Measurements from ENCODE around the gene EPAS1. TPM values are rescaled to one million over a fixed set of nuclear protein-coding genes. Genes with fewer than 3 reads are reported as not detected.

The EPAS1 gene
- total and polyA plus RNA-seq, 11 donors, result 93.6 to 790 (median 210) TPM

GRCh38 chr2:46339676-46340459 lies 42.7 kb downstream of the EPAS1 start:
- H3K4me3 ChIP-seq, result peak overlapping the region in 1 of 12 donors; percentile 3
- DNase-seq (peak; percentile 46 to 81 (median 75)), ATAC-seq (peak; percentile 40 to 66 (median 62))
- peak overlapping the region; percentile 6 to 92 (median 68) for H3K27ac ChIP-seq
- H3K4me1 ChIP-seq, result peaks cover 42 to 100% (median 97%) of the 10 kb centered on the region in 12 donors
- H3K27me3 ChIP-seq, result no peaks in the 10 kb centered on the region
- no peaks in the 10 kb centered on the region for H3K9me3 ChIP-seq
- 30 to 55% (median 48%) methylated on average over 12 of the region's 12 CpGs for WGBS, 4 donors
- no peaks in the 10 kb centered on the region for H3K36me3 ChIP-seq
- TF ChIP-seq CTCF (IDR thresholded peaks at IDR 0.05), result no peak
- TF ChIP-seq POLR2A (IDR thresholded peaks at IDR 0.05), result peak in 1 of 2 donors; percentile 16
- intact Hi-C loops (cut with DNase I), result loop anchor here in 3 of 10 donors (5.0 kb wide), 2 partner anchors 38 to 43 kb away; partner anchors contain the start of gene EPAS1 (in 1 of the 3)

GRCh38 chr2:46340740-46341420 lies 43.7 kb downstream of the EPAS1 start:
- intact Hi-C loops (cut with DNase I), result no loop called here
- Histone ChIP-seq H3K9me3 (no peaks in the 10 kb centered on the region), H3K27ac (peak overlapping the region in 11 of 12 donors; percentile 6 to 92 (median 72)), H3K4me3 (no peak overlapping the region), H3K4me1 (peaks cover 36 to 100% (median 97%) of the 10 kb centered on the region in 12 donors), H3K27me3 (no peaks in the 10 kb centered on the region), H3K36me3 (no peaks in the 10 kb centered on the region)
- ATAC-seq, result no peak
- TF ChIP-seq POLR2A (IDR thresholded peaks at IDR 0.05), result no peak
- TF ChIP-seq CTCF (IDR thresholded peaks at IDR 0.05), result no peak
- no peak for DNase-seq
- 79 to 89% (median 85%) methylated on average over 4 of the region's 4 CpGs for WGBS, 4 donors

- no peak overlapping the region for H3K4me3 ChIP-seq
- peaks cover 0 to 14% (median 11%) of the 10 kb centered on the region in 9 donors for H3K36me3 ChIP-seq
- intact Hi-C loops (cut with DNase I), result no loop called here
- peak overlapping the region in 5 of 12 donors; percentile 5 to 30 (median 8) for H3K27ac ChIP-seq
- ATAC-seq (no peak), DNase-seq (no peak)
- H3K27me3 ChIP-seq, result no peaks in the 10 kb centered on the region
- TF ChIP-seq POLR2A (IDR thresholded peaks at IDR 0.05), result no peak
- no peak for TF ChIP-seq CTCF (IDR thresholded peaks at IDR 0.05)
- no peaks in the 10 kb centered on the region for H3K9me3 ChIP-seq
- whole genome bisulfite sequencing, 4 donors, result 54 to 63% (median 58%) methylated on average over 9 of the region's 9 CpGs
- peaks cover 30 to 100% (median 97%) of the 10 kb centered on the region in 12 donors for H3K4me1 ChIP-seq
Observed at GRCh38 chr2:46342566-46343315, 45.5 kb downstream of the EPAS1 start.

All from heart left ventricle (tissue), 16 donors.